Chondrocyte (in vitro differentiated cells): ENCODE data around the gene MACROD2. TPM values are rescaled to one million over a fixed set of nuclear protein-coding genes. Genes with fewer than 3 reads are reported as not detected.

Source experiments
- DNase-seq: peaks from one replicate; pipeline ENCODE4 v3.0.0; 2021; ENCODE audit warnings: mixed read lengths, low spot score
- H3K27ac Mint-ChIP-seq: one replicate; pipeline ENCODE4 v1.8.0; 2021; ENCODE audit warnings: mild to moderate bottlenecking, moderate library complexity, mixed read lengths; ENCODE audit not compliant: unreplicated experiment
- H3K27me3 Mint-ChIP-seq: 2 replicates; pipeline ENCODE4 v1.8.0; 2021; ENCODE audit warnings: low read depth, mixed read lengths
- H3K36me3 Mint-ChIP-seq: 2 replicates; pipeline ENCODE4 v1.8.0; 2021; ENCODE audit warnings: low read depth, mixed read lengths
- H3K4me1 Mint-ChIP-seq: 2 replicates; pipeline ENCODE4 v1.8.0; 2021; ENCODE audit warnings: low read depth, mild to moderate bottlenecking, mixed read lengths
- H3K4me3 Mint-ChIP-seq: one replicate; pipeline ENCODE4 v1.8.0; 2021; ENCODE audit warnings: mild to moderate bottlenecking, moderate library complexity, mixed read lengths; ENCODE audit not compliant: unreplicated experiment
- H3K9me3 Mint-ChIP-seq: 2 replicates; pipeline ENCODE4 v1.8.0; 2021; ENCODE audit warnings: low read depth, mixed read lengths
- total RNA-seq: library from RNA; stranded (reverse); gene quantifications from 3 replicates; pipeline ENCODE4 v1.2.1, GENCODE V29; 2021
- TF ChIP-seq, protein P1 (sequence below): fragments of 200-600 bp; sonication (generic); IDR thresholded peaks from 2 replicates; pipeline ENCODE4 v1.5.0; 2021; ENCODE audit warnings: antibody characterized with exemption, mild to moderate bottlenecking, moderate library complexity

MACROD2 gene
- total RNA-seq, 1 donor from 2014 or later = 3.2 TPM

DNA sequence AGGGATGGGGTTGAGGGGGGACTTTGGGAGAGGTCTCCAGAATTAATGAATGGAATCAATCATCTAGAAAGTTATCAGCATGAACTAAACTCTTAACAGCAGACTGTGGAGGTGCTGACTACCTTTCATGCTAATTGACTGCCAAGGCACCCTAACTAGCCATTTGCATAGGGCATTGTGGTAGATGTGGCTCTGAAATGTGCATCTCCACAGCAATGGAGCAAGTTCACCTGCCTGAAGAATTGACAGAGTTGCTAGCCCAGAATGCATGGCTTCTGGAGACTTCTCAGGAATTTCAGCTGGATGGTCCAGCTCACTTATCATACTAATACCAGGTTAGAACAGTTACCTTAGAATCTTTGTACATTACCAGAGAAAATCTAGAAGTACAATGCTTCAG lies 1832.3 kb downstream of the MACROD2 start:
- Mint-ChIP-seq H3K4me3 (no peak overlapping the region), H3K27me3 (peaks cover 4% of the 10 kb centered on the region), H3K9me3 (no peaks in the 10 kb centered on the region), H3K27ac (no peak overlapping the region), H3K4me1 (no peaks in the 10 kb centered on the region), H3K36me3 (no peaks in the 10 kb centered on the region)
- DNase-seq = no peak
- TF ChIP-seq, protein P1, sequence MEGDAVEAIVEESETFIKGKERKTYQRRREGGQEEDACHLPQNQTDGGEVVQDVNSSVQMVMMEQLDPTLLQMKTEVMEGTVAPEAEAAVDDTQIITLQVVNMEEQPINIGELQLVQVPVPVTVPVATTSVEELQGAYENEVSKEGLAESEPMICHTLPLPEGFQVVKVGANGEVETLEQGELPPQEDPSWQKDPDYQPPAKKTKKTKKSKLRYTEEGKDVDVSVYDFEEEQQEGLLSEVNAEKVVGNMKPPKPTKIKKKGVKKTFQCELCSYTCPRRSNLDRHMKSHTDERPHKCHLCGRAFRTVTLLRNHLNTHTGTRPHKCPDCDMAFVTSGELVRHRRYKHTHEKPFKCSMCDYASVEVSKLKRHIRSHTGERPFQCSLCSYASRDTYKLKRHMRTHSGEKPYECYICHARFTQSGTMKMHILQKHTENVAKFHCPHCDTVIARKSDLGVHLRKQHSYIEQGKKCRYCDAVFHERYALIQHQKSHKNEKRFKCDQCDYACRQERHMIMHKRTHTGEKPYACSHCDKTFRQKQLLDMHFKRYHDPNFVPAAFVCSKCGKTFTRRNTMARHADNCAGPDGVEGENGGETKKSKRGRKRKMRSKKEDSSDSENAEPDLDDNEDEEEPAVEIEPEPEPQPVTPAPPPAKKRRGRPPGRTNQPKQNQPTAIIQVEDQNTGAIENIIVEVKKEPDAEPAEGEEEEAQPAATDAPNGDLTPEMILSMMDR = no peak

DNA sequence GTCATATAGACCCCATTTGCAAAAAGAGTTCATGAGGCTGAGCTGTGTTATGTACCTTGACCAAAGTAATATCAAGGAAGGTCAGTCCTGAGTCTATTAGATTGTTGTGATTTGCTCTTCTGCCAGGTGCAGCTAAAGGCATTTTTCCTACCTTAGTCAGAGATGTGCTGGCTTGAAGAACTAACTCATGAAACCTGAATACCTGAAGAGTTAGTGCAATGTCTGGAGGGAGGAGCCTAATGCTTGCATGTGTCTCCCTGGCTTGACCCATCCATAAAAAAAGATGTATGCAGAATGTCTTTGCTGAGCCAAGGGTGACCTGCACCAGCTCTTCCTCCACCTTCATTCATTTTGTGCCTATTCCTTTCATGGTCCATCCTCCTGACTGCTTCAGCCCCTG lies 1835.9 kb downstream of the MACROD2 start:
- Mint-ChIP-seq H3K4me3 (no peak overlapping the region), H3K4me1 (no peaks in the 10 kb centered on the region), H3K27me3 (peaks cover 2% of the 10 kb centered on the region), H3K9me3 (no peaks in the 10 kb centered on the region), H3K36me3 (no peaks in the 10 kb centered on the region), H3K27ac (no peak overlapping the region)
- DNase-seq = no peak
- TF ChIP-seq, protein P1 = no peak

DNA sequence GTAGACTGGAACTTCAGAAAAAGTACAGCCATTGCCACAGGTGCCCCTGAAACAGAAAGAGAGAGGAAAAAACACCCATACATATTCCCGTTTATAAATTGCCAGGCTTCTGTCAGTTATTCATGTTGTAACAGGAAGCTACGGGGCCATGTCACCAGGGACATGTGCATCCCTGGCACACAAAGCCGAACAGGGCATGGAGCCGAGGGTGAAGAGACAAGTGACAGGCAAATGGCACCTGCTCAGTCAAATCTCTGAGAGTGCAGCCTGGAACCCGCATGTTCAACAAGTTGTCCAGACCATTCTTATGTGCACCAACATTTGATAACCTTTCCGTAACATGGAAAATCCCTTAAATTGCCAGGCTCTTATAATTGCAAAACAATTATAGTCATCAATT lies 1837.2 kb downstream of the MACROD2 start:
- no peaks in the 10 kb centered on the region for H3K9me3 Mint-ChIP-seq
- TF ChIP-seq, protein P1 = no peak
- H3K27me3 Mint-ChIP-seq = peaks cover 2% of the 10 kb centered on the region
- no peaks in the 10 kb centered on the region for H3K36me3 Mint-ChIP-seq
- H3K4me1 Mint-ChIP-seq = no peaks in the 10 kb centered on the region
- H3K27ac Mint-ChIP-seq = no peak overlapping the region
- H3K4me3 Mint-ChIP-seq = no peak overlapping the region
- no peak for DNase-seq

DNA sequence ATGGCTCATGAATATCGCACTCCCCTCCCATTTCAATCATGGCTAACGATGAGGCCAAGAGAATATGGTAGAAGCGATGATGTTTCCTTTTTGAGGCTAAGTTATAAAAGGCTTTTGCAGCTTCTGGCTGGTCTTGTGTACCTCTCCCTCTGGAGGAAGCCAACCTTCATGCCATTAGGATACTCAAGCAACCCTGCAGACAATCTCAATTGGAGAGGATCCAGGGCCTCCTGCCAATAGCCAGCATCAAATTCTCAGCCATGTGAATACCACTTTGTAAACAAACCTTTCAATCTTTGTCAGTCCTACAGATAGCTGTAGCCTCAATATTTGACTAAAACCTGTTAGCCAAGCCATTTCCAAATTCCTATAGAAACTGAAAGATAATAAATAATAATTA lies 1839.5 kb downstream of the MACROD2 start:
- H3K9me3 Mint-ChIP-seq = no peaks in the 10 kb centered on the region
- H3K4me1 Mint-ChIP-seq = no peaks in the 10 kb centered on the region
- no peaks in the 10 kb centered on the region for H3K36me3 Mint-ChIP-seq
- no peak for DNase-seq
- no peak overlapping the region for H3K4me3 Mint-ChIP-seq
- H3K27ac Mint-ChIP-seq = no peak overlapping the region
- TF ChIP-seq, protein P1 = no peak
- H3K27me3 Mint-ChIP-seq = peaks cover 4% of the 10 kb centered on the region

DNA sequence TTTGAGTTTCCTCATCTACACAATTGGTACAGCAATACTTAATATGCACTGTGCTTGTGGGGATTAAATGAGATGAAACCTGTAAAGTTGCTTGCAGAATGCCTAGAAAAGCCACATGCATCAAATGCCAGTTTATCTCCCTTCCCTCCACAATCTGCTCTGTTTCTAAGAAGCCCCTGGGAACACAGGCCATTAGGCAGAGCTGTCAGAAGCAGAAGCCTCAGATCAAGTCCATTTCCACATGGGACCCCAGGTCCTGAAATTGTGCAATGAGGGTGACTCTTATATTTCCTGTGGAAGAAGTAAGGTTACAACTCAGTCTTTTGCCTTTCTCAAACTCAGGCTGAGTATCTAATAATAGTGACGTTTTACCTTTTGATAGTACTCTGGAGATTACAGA lies 1840.5 kb downstream of the MACROD2 start:
- DNase-seq = no peak
- H3K27me3 Mint-ChIP-seq = peaks cover 4% of the 10 kb centered on the region
- no peak overlapping the region for H3K27ac Mint-ChIP-seq
- no peaks in the 10 kb centered on the region for H3K36me3 Mint-ChIP-seq
- TF ChIP-seq, protein P1 = no peak
- H3K4me3 Mint-ChIP-seq = no peak overlapping the region
- H3K9me3 Mint-ChIP-seq = no peaks in the 10 kb centered on the region
- H3K4me1 Mint-ChIP-seq = no peaks in the 10 kb centered on the region
